ENCODE results near the gene SLC24A3.

Gene SLC24A3

GRCh38 chr20:19212469-19212815 is at the start of gene SLC24A3:
Gene SLC24A3 (plus strand): TSS chr20:19212642.
- no peak for DNase-seq (ENCODE audit: low spot score)

GRCh38 chr20:19170148-19170547 is 42.3 kb upstream of the SLC24A3 start:
- no peak for DNase-seq (ENCODE audit: low spot score)

GRCh38 chr20:19172637-19173036 is 39.8 kb upstream of the SLC24A3 start:
- no peak for DNase-seq (ENCODE audit: low spot score)

- no peak for DNase-seq (ENCODE audit: low spot score)
Observed at GRCh38 chr20:19176470-19177052, 35.9 kb upstream of the SLC24A3 start.

- no peak for DNase-seq (ENCODE audit: low spot score)
Observed at GRCh38 chr20:19181552-19181951, 30.9 kb upstream of the SLC24A3 start.

GRCh38 chr20:19185083-19185482 is 27.4 kb upstream of the SLC24A3 start:
- no peak for DNase-seq (ENCODE audit: low spot score)

GRCh38 chr20:19193349-19193748 is 19.1 kb upstream of the SLC24A3 start:
- no peak for DNase-seq (ENCODE audit: low spot score)

GRCh38 chr20:19205981-19206396 is 6.5 kb upstream of the SLC24A3 start:
- peak; percentile 66 for DNase-seq (ENCODE audit: low spot score)

- no peak for DNase-seq (ENCODE audit: low spot score)
Observed at GRCh38 chr20:19207541-19207940, 4.9 kb upstream of the SLC24A3 start.

- DNase-seq (ENCODE audit: low spot score) = peak; percentile 29
Observed at GRCh38 chr20:19210391-19211155, 1.9 kb upstream of the SLC24A3 start.

- no peak for DNase-seq (ENCODE audit: low spot score)
Observed at GRCh38 chr20:19211252-19211651, 1.2 kb upstream of the SLC24A3 start.

GRCh38 chr20:19211661-19212468 is 577 bp upstream of the SLC24A3 start:
- DNase-seq (ENCODE audit: low spot score) = peak; percentile 42

- peak; percentile 82 for DNase-seq (ENCODE audit: low spot score)
Observed at GRCh38 chr20:19212821-19213502, 520 bp downstream of the SLC24A3 start.

- DNase-seq (ENCODE audit: low spot score) = no peak
Observed at GRCh38 chr20:19213946-19214490, 1.6 kb downstream of the SLC24A3 start.

- no peak for DNase-seq (ENCODE audit: low spot score)
Observed at GRCh38 chr20:19218411-19218810, 6.0 kb downstream of the SLC24A3 start.

- DNase-seq (ENCODE audit: low spot score) = no peak
Observed at GRCh38 chr20:19222520-19223040, 10.1 kb downstream of the SLC24A3 start.

GRCh38 chr20:19223640-19224039 is 11.2 kb downstream of the SLC24A3 start:
- DNase-seq (ENCODE audit: low spot score) = no peak

- no peak for DNase-seq (ENCODE audit: low spot score)
Observed at GRCh38 chr20:19231359-19232035, 19.1 kb downstream of the SLC24A3 start.

GRCh38 chr20:19232997-19233794 is 20.8 kb downstream of the SLC24A3 start:
- no peak for DNase-seq (ENCODE audit: low spot score)

GRCh38 chr20:19236371-19237055 is 24.1 kb downstream of the SLC24A3 start:
- no peak for DNase-seq (ENCODE audit: low spot score)
